Osteocyte (in vitro differentiated cells): ENCODE data around the gene CCDC89. TPM values are rescaled to one million over a fixed set of nuclear protein-coding genes. Genes with fewer than 3 reads are reported as not detected.
"Not testable (repeated sequence)": the region's sequence is repeated elsewhere in the genome, so short reads cannot be mapped to it uniquely, and the experiment has no call there.

Experiments used
- DNase-seq: peaks from one replicate; pipeline ENCODE4 v3.0.0; 2021; ENCODE audit warnings: mixed read lengths; ENCODE audit not compliant: unreplicated experiment; ENCODE audit errors: extremely low spot score
- H3K27ac Mint-ChIP-seq: one replicate; pipeline ENCODE4 v1.8.0; 2021; ENCODE audit warnings: mild to moderate bottlenecking, mixed read lengths; ENCODE audit not compliant: unreplicated experiment
- H3K27me3 Mint-ChIP-seq: one replicate; pipeline ENCODE4 v1.8.0; 2021; ENCODE audit warnings: mixed read lengths; ENCODE audit not compliant: unreplicated experiment
- H3K36me3 Mint-ChIP-seq: one replicate; pipeline ENCODE4 v1.8.0; 2021; ENCODE audit warnings: mixed read lengths; ENCODE audit not compliant: unreplicated experiment
- H3K4me1 Mint-ChIP-seq: one replicate; pipeline ENCODE4 v1.8.0; 2021; ENCODE audit warnings: mixed read lengths; ENCODE audit not compliant: unreplicated experiment
- H3K4me3 Mint-ChIP-seq: one replicate; pipeline ENCODE4 v1.8.0; 2021; ENCODE audit warnings: mild to moderate bottlenecking, moderate library complexity, mixed read lengths; ENCODE audit not compliant: unreplicated experiment
- H3K9me3 Mint-ChIP-seq: one replicate; pipeline ENCODE4 v1.8.0; 2021; ENCODE audit warnings: mixed read lengths; ENCODE audit not compliant: unreplicated experiment
- total RNA-seq: library from RNA; stranded (reverse); gene quantifications from 2 replicates; pipeline ENCODE4 v1.2.1, GENCODE V29; 2021
- TF ChIP-seq, protein P1 (sequence below): fragments of 200-600 bp; sonication (generic); IDR thresholded peaks from 2 replicates; pipeline ENCODE4 v1.5.0; 2021; ENCODE audit warnings: antibody characterized with exemption, mild to moderate bottlenecking, moderate library complexity

CCDC89 gene
- total RNA-seq, 1 donor from 2014 or later, result not detected

DNA sequence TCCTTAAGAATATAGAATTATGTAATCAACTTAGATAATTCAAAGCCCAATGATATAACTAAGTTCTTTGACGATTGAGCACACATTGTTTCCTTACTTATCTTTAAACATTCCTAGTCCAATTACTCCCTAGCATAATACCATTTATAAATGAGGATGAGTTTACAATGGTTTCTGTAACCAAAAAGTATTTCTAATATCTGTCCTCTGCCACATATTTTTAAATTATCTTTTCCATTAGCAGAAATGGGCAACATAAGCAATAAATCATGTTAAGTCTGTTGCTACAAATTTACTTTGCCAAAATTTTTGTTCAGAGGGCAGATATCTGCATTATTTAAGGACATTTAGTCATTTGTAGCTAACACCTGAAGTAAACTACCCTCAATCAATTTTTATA lies 27.8 kb downstream of the CCDC89 start:
- Mint-ChIP-seq H3K36me3 (peaks cover 39% of the 10 kb centered on the region), H3K4me3 (no peak overlapping the region), H3K9me3 (no peaks in the 10 kb centered on the region), H3K27me3 (no peaks in the 10 kb centered on the region), H3K4me1 (peaks cover 37% of the 10 kb centered on the region), H3K27ac (no peak overlapping the region)
- TF ChIP-seq, protein P1, sequence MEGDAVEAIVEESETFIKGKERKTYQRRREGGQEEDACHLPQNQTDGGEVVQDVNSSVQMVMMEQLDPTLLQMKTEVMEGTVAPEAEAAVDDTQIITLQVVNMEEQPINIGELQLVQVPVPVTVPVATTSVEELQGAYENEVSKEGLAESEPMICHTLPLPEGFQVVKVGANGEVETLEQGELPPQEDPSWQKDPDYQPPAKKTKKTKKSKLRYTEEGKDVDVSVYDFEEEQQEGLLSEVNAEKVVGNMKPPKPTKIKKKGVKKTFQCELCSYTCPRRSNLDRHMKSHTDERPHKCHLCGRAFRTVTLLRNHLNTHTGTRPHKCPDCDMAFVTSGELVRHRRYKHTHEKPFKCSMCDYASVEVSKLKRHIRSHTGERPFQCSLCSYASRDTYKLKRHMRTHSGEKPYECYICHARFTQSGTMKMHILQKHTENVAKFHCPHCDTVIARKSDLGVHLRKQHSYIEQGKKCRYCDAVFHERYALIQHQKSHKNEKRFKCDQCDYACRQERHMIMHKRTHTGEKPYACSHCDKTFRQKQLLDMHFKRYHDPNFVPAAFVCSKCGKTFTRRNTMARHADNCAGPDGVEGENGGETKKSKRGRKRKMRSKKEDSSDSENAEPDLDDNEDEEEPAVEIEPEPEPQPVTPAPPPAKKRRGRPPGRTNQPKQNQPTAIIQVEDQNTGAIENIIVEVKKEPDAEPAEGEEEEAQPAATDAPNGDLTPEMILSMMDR, result no peak
- no peak for DNase-seq

DNA sequence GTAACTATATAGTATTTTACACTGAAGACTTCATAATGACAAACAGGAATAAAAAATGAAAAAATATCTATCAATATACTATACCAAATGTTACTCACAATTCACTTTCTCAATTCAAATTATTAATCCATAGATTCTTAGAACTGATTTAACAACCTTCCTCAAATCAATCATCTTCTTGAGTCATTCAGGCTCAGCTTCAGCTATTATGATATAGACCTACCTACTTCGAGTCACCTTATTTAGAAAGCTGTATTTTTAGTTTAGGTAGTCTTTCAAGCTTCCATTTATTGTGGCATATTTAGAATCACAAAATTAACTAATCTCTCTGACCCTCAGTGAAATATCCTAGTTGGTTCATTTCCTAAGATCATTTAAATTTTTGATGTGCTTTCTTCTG lies 29.2 kb downstream of the CCDC89 start:
- no peaks in the 10 kb centered on the region for H3K27me3 Mint-ChIP-seq
- TF ChIP-seq, protein P1, result no peak
- H3K27ac Mint-ChIP-seq, result no peak overlapping the region
- H3K36me3 Mint-ChIP-seq, result peaks cover 41% of the 10 kb centered on the region
- DNase-seq, result no peak
- H3K4me1 Mint-ChIP-seq, result peaks cover 28% of the 10 kb centered on the region
- no peaks in the 10 kb centered on the region for H3K9me3 Mint-ChIP-seq
- no peak overlapping the region for H3K4me3 Mint-ChIP-seq

DNA sequence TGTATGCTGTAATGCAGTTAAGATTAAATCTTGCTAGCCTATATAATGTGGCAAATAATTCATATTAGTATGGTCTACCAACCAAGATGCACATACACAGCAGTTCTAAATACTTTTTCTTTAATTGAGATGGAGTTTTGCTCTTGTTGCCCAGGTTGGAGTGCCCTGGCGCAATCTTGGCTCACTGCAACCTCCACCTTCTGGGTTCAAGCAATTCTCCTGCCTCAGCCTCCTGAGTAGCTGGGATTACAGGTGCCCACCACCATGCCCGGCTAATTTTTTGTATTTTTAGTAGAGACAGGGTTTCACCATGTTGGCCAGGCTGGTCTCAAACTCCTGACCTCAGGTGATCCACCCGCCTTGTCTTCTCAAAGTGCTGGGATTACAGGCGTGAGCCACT lies 31.7 kb downstream of the CCDC89 start:
- not testable (repeated sequence) for DNase-seq, H3K27me3 Mint-ChIP-seq, H3K4me3 Mint-ChIP-seq, H3K27ac Mint-ChIP-seq, H3K9me3 Mint-ChIP-seq
- peaks cover 11% of the 10 kb centered on the region for H3K4me1 Mint-ChIP-seq
- peaks cover 25% of the 10 kb centered on the region for H3K36me3 Mint-ChIP-seq

DNA sequence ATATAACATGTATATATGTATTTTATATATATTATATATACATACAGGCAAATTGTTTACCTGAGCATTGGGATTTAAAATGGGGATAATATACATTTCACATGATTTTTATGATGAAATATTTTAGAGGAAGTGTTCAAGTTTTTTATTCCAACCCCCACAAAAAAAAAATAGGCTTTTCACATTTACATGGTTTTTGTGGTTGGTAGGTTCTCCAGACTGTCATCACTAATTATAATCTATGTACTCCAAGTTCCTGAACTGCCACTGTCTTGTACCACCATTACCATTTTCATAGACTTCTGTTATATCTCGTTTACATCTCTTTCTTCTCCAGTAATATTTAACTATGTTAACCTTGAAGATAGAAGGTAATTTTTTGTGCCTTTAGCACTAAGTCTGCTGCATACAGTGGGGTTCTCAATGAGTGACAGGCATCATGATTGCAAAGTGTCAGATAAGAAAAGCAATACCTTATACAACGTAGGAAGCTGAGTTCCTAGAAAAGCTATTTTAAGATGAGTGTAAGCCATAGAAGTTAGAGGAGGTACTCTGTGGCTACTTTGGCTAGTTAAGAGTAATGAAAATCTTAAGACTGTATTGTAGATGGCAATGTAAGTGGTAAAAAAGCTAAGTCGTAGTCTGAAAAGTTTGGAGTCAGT lies 33.1 kb downstream of the CCDC89 start:
- TF ChIP-seq, protein P1, result no peak
- Mint-ChIP-seq H3K27ac (peak overlapping the region; percentile 29), H3K9me3 (no peaks in the 10 kb centered on the region), H3K27me3 (no peaks in the 10 kb centered on the region), H3K4me1 (peaks cover 20% of the 10 kb centered on the region), H3K36me3 (peaks cover 17% of the 10 kb centered on the region), H3K4me3 (no peak overlapping the region)
- no peak for DNase-seq

GRCh38 chr11:85651118-85651517 lies 34.9 kb downstream of the CCDC89 start:
- DNase-seq, result no peak
- TF ChIP-seq, protein P1, result no peak
- H3K4me3 Mint-ChIP-seq, result no peak overlapping the region
- H3K27me3 Mint-ChIP-seq, result no peaks in the 10 kb centered on the region
- H3K9me3 Mint-ChIP-seq, result no peaks in the 10 kb centered on the region
- peaks cover 5% of the 10 kb centered on the region for H3K36me3 Mint-ChIP-seq
- H3K4me1 Mint-ChIP-seq, result peaks cover 22% of the 10 kb centered on the region
- no peak overlapping the region for H3K27ac Mint-ChIP-seq
